ENCODE measurements around the gene FHOD3.

DNA sequence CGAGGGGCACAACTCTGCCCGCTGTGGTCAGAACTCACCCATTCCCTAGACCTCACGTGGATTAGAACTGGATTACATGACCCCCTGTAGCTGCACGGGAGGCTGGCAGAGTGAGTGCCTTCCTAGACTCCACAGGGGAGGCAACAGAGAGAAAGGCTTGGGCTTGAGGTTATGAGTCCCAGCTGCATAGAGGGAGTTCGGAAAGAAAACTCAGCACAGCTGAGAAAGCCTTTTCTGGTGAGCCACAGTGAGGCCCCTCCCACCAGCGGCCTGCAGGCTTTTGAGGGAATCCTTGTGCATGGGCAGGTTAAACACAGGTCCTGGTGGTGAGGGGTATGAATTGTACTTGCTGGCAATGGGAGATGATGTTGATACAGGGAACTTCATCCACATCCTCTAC lies 217.3 kb downstream of the FHOD3 start:
- TF ChIP-seq, protein P1, sequence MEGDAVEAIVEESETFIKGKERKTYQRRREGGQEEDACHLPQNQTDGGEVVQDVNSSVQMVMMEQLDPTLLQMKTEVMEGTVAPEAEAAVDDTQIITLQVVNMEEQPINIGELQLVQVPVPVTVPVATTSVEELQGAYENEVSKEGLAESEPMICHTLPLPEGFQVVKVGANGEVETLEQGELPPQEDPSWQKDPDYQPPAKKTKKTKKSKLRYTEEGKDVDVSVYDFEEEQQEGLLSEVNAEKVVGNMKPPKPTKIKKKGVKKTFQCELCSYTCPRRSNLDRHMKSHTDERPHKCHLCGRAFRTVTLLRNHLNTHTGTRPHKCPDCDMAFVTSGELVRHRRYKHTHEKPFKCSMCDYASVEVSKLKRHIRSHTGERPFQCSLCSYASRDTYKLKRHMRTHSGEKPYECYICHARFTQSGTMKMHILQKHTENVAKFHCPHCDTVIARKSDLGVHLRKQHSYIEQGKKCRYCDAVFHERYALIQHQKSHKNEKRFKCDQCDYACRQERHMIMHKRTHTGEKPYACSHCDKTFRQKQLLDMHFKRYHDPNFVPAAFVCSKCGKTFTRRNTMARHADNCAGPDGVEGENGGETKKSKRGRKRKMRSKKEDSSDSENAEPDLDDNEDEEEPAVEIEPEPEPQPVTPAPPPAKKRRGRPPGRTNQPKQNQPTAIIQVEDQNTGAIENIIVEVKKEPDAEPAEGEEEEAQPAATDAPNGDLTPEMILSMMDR (IDR thresholded peaks at IDR 0.05): no peak
- no peak for TF ChIP-seq POLR2A (IDR thresholded peaks at IDR 0.05)

Measured in uterus (tissue), 2 donors.